NCI-H748 treated with DMSO at 0.1 percent for 48 hours (cell line): ENCODE measurements around the gene FZD1.
"Not testable (repeated sequence)": the region's sequence is repeated elsewhere in the genome, so short reads cannot be mapped to it uniquely, and the experiment has no call there.

Experiments used
- DNase-seq: peaks from one replicate; lab custom pipeline; 2025; lab: John Stamatoyannopoulos, UW

FZD1 gene

DNA sequence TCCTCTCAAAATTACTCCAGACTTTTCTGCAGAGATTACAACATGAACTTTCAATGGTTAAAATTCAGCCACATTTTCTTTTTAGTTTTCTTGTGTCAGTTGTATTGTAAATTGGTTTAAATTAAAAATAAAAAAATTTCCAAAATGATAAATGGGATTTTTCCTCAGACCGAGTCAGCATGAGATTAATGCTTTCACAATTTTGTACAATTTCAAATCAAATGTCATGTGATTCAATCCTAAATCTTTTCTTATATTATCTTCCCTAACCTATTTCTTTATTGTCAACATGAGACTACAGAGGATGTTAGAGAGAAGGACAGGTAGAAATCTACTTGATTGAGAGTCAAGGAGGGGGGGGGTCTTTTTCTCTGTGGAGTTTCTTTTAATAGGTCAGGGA is 33.7 kb downstream of the FZD1 start:
- DNase-seq, result no peak

DNA sequence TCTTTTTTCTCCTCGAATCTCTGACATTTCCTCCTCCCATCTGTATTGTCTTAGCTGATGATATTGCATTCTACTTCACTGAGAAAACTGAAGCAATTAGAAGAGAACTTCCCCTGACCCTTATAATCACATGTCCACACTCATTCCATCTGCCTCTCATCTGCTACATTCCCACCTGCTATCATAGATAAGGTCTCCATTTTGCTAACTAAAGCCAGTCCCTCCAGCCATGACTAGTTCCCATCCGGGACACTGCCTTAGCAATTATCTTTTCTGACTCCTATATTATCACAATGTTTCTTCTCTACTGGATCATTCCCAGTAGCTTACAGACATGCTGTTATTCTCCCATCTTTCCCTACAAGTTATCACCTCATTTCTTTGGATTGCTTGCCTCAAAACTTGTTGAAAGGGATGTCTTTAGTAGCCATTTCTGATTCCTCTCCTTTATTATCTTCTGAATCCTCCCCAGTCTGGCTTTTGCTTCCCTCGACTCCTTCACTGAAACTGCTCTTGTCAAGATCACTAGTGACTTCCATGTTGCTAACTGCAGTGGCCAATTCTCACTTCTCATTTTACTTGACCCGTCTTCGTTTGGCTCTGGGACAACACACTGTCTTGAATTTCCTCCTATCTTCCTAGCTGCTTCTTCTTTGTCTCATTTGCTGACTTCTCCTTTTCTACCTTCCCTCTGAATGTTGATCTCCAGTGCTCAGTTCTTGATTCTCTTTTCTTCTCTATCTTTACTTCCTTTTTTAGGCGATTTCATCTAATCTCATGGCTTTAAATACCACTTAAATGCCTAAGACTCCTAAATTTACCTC is 35.9 kb downstream of the FZD1 start:
- DNase-seq, result no peak

DNA sequence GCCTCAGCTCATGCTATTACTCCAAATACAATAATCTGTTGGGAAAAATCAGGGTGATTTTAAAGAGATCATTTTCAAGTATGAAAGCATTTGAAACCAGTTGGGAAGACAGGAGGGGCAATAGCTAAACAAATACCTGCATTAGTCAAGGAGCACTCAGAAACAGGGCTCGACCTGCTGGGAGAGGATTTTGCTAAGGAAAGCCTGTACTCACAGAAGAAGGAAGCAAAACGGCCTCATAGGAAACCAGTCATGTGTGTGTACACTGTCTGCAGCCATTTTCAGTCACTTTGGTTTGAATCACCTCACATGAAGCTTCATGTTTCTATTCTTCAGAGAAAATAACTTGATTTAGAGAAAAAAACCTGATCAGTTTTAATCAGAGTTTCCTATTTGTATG is 38.6 kb downstream of the FZD1 start:
- no peak for DNase-seq

DNA sequence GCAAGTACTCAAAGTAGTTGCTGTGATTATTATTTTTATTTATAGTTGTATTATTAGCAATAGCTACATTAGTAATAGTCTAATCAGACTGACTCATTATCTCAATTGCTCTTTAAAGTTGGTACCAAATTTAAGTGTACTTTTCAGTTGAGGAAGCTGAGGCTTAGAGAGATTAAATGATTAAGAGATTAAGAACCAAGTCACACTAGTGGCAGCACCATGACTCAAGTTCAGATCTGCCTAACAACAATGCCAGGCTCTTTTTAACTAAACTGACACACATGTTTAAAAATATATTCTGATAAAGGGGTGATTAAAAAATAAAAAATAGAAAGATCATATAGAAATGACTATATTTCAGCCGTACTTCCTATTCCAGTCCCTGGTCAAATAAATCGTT is 42.0 kb downstream of the FZD1 start:
- DNase-seq, result no peak

DNA sequence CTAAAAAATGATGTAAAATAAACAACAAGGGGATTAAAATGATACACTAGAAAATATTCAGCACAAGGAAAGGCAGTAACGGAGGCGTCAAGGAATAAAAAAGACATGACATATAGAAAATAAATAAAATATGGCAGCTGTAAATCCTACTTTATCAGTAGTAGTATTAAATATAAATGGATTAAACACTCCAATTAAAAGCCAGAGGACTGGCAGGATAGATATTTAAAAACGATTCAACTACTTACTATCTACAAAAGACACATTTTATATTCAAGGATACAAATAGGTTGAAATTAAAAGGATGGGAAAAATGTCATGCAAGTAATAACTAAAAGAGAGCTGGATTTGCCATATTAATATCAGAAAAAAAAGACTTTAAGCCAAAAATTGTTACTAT is 43.2 kb downstream of the FZD1 start:
- DNase-seq, result no peak

DNA sequence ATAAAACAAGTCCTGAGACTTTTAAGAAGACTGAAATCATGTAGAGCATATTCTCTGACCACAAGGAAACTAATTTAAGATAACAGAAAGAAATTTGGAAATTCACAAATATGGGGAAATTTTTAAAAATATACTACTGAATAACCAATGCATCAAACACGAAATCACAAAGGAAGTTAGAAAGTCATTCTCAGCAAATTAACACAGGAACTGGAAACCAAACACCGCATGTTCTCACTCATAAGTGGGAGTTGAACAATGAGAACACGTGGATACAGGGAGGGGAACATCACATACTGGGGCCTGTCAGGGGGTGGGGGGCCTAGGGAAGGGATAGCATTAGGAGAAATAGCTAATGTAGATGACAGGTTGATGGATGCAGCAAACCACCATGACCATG is 44.0 kb downstream of the FZD1 start:
- DNase-seq, result not testable (repeated sequence)

DNA sequence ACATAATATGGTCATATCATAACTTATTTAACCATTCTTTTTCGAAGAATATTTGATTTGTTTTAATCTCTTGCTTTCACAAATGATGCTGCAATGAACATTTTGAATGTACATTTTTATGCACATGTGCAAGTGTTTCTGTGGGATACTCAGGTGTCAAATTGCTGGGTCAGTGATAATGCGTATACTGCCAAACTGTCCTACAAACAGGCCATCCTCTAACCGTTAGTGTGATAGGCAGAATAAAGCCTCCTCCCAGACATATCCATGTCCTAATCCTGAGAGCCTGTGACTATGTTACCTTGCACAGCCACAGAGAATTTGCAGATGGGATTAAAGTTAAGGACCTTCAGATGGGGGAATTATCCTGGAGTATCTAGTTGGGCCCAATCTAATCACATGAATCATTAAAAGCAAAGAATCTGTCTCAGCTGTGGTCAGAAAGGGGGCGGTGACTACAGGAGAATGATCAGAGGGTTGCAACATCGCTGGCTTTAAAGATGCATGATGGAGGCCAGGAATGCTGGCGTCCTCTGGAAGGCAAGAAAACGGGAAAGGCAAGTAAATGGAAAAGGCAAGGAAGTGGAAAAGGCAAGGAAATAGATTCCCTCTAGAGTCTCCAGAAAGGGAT is 46.7 kb downstream of the FZD1 start:
- no peak for DNase-seq

DNA sequence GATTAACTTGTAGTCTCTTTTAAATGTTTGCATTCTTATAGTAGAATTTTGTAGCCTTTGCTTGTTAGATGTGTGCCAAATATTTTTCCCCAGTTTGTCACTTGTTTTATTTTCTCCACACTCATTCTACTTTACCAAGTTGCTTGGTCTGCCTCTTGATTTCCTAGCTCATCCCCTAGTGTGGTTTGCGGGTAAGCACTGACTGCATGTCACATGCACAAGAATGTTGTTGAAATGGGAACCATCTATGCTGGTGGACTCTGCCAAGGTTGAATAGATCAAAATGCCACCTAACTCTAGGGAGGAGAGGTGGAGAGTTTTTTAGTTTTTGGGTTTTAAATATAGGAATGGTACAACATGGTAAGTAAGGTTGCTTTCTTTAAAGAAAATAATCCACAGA is 47.6 kb downstream of the FZD1 start:
- DNase-seq, result no peak

DNA sequence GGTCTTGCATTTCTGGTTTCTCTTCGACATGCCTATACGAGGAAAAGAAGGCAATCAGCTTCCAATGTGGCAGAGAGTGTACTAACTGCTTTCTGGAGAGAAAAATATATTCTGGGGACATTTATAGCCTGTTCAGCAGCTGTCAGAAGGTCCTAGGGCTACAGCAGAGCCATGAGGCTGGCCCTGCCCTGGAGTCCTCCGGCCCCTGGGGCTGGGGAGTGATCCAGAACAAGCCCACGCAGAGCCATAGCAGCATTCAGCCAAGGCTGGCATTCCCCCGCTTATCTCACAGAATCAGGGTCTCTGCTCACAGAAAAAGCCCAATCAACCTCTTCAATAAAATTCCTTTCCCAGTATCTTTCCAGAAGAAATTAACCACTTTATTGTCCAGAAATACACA is 48.9 kb downstream of the FZD1 start:
- DNase-seq, result no peak

DNA sequence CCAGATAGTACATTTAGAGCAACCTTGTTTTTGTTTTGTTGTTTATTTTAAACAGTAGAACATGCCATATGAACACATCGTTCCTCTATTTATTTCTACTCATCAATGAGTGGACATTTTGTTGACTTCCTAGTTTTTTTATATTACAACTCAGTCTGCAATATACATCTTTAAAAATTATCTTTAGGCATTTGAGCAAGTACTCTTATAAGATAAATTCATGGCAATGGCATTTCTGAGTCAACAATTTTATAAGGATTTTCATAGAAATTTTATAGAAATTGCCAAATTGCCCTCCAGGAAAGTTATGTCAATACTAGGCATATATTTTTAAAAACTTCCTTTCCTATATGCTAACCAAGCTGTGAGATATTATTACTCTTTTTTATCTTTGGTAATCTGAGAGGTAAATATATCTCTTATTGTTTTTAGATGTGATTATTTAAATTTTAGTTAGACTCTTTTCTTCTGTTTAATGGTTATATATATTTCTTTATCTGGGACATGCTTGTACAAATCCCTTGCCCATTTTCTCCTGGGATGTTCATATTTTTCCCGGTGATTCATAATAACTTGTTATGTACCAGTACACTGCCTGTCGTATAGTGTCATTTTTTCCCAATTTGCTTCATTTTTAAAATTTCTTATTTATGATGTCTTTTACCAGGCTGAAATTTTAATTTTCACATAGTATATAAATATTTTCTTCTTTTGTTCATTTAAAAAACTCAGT is 50.5 kb downstream of the FZD1 start:
- DNase-seq, result no peak

DNA sequence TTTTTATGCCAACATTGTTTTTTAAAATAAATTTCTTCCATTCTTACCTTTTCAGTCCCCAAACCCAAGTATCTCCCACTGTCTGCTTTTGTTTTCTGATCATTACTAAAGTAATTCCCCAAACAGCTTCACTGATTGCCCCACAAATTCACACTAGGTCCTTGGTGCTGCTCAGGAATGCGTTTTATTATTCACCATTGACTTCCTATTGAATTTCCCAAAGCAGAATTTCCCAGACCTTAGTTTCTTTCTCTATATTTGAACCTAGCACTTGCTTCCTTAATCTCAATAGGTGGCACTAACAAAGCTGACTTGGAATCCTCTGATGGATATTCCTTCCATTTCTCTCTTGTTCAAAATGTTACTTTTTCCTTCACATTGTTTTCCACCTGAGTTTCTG is 52.2 kb downstream of the FZD1 start:
- no peak for DNase-seq

DNA sequence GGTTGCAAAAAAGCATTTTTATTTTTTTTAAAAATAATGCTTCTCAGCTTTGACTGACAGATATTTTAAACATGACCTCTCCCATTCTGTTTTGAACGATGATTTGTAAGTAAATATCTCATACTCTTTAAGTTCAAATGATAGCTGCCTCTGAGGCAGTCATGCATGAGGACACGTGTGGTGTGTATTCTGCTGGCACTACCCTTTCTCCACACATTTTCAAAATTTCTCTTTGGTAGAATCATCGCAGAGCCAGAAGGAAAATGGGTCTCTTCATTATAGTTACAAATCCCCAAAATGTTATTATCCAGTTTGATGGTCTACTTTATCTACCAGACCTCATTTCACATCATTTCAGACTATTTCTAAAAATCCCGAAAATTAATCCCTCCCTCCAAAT is 55.1 kb downstream of the FZD1 start:
- no peak for DNase-seq

DNA sequence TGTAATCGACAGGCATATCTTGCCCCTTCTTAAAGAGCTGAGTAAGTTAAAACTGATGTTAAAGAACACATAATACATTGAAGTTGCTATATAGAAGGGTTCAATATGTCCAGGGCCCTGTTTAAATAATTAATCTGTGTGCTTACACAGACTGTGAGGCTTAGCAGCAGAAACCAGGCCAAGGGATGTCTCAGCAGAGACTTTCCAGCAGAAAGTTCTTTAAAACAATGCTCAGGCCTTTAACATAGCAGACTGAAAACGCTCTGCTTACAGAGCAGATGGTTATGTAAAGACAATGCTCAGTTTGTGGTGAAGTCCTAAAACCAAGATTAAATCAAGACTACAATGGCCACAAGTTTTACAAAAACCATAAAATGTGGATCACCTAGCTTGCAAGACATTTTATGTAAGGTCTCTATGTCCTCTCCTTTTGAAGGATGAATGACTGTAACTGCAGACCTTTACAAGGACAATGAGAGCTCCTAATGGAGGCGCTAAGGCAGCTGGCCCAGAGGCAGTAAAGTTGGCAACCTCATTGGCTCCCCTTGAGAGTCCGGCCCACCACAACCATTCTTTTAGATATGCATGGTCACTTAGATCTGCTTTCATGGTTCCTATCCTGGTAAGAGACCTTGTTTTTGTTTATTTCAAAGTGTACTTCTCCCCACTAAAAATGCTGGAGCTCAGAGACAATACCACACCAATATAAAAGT is 56.3 kb downstream of the FZD1 start:
- DNase-seq, result no peak
